HepG2 (cell line): Measurements from ENCODE around the gene IQCE. TPM values are rescaled to one million over a fixed set of nuclear protein-coding genes. Genes with fewer than 3 reads are reported as not detected.

Source experiments
- GATAD1 ChIP-seq: IDR thresholded peaks from 2 replicates; pipeline ENCODE4 v1.6.1; 2016; ENCODE audit warnings: missing genetic modification reagents, missing compliant biosample characterization
- HDAC1 ChIP-seq: sonication (generic); formaldehyde crosslinking; IDR thresholded peaks from 2 replicates; pipeline ENCODE4 v1.5.1; 2020; ENCODE audit warnings: mild to moderate bottlenecking, missing genetic modification reagents
- IKZF1 ChIP-seq: fragments of 450-650 bp; IDR thresholded peaks from 2 replicates; pipeline ENCODE4 v1.7.1; 2016
- MIER2 ChIP-seq: IDR thresholded peaks from 2 replicates; pipeline ENCODE4 v1.6.1; 2016; ENCODE audit warnings: missing biosample characterization, missing genetic modification reagents
- MIER3 ChIP-seq: IDR thresholded peaks from 2 replicates; pipeline ENCODE4 v1.6.1; 2016; ENCODE audit warnings: missing compliant biosample characterization, borderline replicate concordance
- SP4 ChIP-seq: sonication (generic); formaldehyde crosslinking; IDR thresholded peaks from 2 replicates; pipeline ENCODE4 v1.8.1; 2023; ENCODE audit warnings: mild to moderate bottlenecking, missing genetic modification reagents
- SSRP1 ChIP-seq: IDR thresholded peaks from 2 replicates; pipeline ENCODE4 v1.6.1; 2016; ENCODE audit warnings: control low read depth
- TOPORS ChIP-seq: sonication (generic); formaldehyde crosslinking; IDR thresholded peaks from 2 replicates; pipeline ENCODE4 v1.8.0; 2023; ENCODE audit warnings: mild to moderate bottlenecking, missing genetic modification reagents
- ZFAT ChIP-seq: sonication (generic); formaldehyde crosslinking; conservative IDR thresholded peaks from 2 replicates; pipeline ENCODE4 v1.8.1; 2023; ENCODE audit warnings: missing genetic modification reagents, inconsistent platforms
- ZNF557 ChIP-seq: sonication (generic); formaldehyde crosslinking; IDR thresholded peaks from 2 replicates; pipeline ENCODE4 v1.4.0; 2020; ENCODE audit warnings: missing genetic modification reagents
- ZSCAN25 ChIP-seq: sonication (generic); formaldehyde crosslinking; IDR thresholded peaks from 2 replicates; pipeline ENCODE4 v1.8.0; 2022; ENCODE audit warnings: mild to moderate bottlenecking, missing genetic modification reagents
- polyA plus RNA-seq, 8 experiments: library from polyadenylated mRNA; depleted of rRNA in 3 of 8; stranded (reverse) in 7 of 8; unstranded in 1 of 8; fragments of >200 nt; fragmentation: Illumina TruSeq in 4 of 8; extraction: Trizol in 4 of 8; gene quantifications; 2 replicates each; pipeline versions ENCODE4 v1.2.1 to v1.2.3, GENCODE V29; 2011 to 2016; ENCODE audit warnings: low read depth in 4 of 8, missing spikeins in 1 of 8, mixed read lengths in 1 of 8; ENCODE audit not compliant: insufficient read depth in 1 of 8
- total RNA-seq, 5 experiments: library from RNA; depleted of rRNA; stranded (reverse); fragments of >200 nt; fragmentation: Illumina TruSeq; extraction: Trizol; gene quantifications; 2 replicates each; pipeline ENCODE4 v1.2.3, GENCODE V29; 2016; ENCODE audit warnings: low read depth in 1 of 5
- TF ChIP-seq, protein P1 (sequence below): sonication (generic); formaldehyde crosslinking; IDR thresholded peaks from 2 replicates; pipeline ENCODE4 v1.4.0; 2020; ENCODE audit warnings: missing genetic modification reagents
- TF ChIP-seq, protein P2 (sequence below): sonication (generic); formaldehyde crosslinking; IDR thresholded peaks from 2 replicates; pipeline ENCODE4 v1.5.0; 2020; ENCODE audit warnings: missing genetic modification reagents
- TF ChIP-seq, protein P3 (sequence below): sonication (generic); formaldehyde crosslinking; IDR thresholded peaks from 2 replicates; pipeline ENCODE4 v1.4.0; 2020; ENCODE audit warnings: missing genetic modification reagents, borderline replicate concordance
- TF ChIP-seq, protein P4 (sequence below): sonication (generic); formaldehyde crosslinking; IDR thresholded peaks from 2 replicates; pipeline ENCODE4 v1.5.1; 2020; ENCODE audit warnings: mild to moderate bottlenecking, missing genetic modification reagents, borderline replicate concordance
- TF ChIP-seq, protein P5 (sequence below): sonication (generic); formaldehyde crosslinking; IDR thresholded peaks from 2 replicates; pipeline ENCODE4 v1.4.0; 2020; ENCODE audit warnings: missing genetic modification reagents

Gene IQCE
- total and polyA plus RNA-seq, 2 of the 13 experiments (the other 11 are each of a cell fraction or from before 2014, with no cell fraction given): 1.5 to 2.5 TPM

- TF ChIP-seq, protein P1, sequence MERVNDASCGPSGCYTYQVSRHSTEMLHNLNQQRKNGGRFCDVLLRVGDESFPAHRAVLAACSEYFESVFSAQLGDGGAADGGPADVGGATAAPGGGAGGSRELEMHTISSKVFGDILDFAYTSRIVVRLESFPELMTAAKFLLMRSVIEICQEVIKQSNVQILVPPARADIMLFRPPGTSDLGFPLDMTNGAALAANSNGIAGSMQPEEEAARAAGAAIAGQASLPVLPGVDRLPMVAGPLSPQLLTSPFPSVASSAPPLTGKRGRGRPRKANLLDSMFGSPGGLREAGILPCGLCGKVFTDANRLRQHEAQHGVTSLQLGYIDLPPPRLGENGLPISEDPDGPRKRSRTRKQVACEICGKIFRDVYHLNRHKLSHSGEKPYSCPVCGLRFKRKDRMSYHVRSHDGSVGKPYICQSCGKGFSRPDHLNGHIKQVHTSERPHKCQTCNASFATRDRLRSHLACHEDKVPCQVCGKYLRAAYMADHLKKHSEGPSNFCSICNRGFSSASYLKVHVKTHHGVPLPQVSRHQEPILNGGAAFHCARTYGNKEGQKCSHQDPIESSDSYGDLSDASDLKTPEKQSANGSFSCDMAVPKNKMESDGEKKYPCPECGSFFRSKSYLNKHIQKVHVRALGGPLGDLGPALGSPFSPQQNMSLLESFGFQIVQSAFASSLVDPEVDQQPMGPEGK: peak; percentile 92
- TF ChIP-seq MIER2 (CRISPR knock-in tag) (no peak; the same call in 1 of the 2 replicates), HDAC1 (CRISPR knock-in tag) (peak; percentile 92), TOPORS (CRISPR knock-in tag) (0 out of 2 replicates have a peak, but pooled peaks have one; percentile 22), SSRP1 (CRISPR knock-in tag) (no peak), SP4 (CRISPR knock-in tag) (peak; percentile 74; the same call in 1 of the 2 replicates), ZNF557 (CRISPR knock-in tag) (peak; percentile 59; the same call in 1 of the 2 replicates), ZSCAN25 (CRISPR knock-in tag) (peak; percentile 85), GATAD1 (peak; percentile 71; the same call in 1 of the 2 replicates), MIER3 (CRISPR knock-in tag) (peak; percentile 91; the same call in 1 of the 2 replicates), IKZF1 (no peak), ZFAT (CRISPR knock-in tag) (no peak)
- TF ChIP-seq, protein P2, sequence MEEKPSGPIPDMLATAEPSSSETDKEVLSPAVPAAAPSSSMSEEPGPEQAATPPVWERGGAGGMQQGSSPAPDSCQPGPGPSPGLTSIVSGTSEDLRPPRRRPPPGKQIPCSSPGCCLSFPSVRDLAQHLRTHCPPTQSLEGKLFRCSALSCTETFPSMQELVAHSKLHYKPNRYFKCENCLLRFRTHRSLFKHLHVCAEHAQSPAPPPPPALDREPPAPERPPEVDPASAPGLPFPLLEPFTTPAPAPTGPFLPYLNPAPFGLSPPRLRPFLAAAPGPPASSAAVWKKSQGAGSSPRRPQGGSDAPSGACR: peak; percentile 95
- TF ChIP-seq, protein P3, sequence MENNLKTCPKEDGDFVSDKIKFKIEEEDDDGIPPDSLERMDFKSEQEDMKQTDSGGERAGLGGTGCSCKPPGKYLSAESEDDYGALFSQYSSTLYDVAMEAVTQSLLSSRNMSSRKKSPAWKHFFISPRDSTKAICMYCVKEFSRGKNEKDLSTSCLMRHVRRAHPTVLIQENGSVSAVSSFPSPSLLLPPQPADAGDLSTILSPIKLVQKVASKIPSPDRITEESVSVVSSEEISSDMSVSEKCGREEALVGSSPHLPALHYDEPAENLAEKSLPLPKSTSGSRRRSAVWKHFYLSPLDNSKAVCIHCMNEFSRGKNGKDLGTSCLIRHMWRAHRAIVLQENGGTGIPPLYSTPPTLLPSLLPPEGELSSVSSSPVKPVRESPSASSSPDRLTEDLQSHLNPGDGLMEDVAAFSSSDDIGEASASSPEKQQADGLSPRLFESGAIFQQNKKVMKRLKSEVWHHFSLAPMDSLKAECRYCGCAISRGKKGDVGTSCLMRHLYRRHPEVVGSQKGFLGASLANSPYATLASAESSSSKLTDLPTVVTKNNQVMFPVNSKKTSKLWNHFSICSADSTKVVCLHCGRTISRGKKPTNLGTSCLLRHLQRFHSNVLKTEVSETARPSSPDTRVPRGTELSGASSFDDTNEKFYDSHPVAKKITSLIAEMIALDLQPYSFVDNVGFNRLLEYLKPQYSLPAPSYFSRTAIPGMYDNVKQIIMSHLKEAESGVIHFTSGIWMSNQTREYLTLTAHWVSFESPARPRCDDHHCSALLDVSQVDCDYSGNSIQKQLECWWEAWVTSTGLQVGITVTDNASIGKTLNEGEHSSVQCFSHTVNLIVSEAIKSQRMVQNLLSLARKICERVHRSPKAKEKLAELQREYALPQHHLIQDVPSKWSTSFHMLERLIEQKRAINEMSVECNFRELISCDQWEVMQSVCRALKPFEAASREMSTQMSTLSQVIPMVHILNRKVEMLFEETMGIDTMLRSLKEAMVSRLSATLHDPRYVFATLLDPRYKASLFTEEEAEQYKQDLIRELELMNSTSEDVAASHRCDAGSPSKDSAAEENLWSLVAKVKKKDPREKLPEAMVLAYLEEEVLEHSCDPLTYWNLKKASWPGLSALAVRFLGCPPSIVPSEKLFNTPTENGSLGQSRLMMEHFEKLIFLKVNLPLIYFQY: peak; percentile 99
- TF ChIP-seq, protein P4, sequence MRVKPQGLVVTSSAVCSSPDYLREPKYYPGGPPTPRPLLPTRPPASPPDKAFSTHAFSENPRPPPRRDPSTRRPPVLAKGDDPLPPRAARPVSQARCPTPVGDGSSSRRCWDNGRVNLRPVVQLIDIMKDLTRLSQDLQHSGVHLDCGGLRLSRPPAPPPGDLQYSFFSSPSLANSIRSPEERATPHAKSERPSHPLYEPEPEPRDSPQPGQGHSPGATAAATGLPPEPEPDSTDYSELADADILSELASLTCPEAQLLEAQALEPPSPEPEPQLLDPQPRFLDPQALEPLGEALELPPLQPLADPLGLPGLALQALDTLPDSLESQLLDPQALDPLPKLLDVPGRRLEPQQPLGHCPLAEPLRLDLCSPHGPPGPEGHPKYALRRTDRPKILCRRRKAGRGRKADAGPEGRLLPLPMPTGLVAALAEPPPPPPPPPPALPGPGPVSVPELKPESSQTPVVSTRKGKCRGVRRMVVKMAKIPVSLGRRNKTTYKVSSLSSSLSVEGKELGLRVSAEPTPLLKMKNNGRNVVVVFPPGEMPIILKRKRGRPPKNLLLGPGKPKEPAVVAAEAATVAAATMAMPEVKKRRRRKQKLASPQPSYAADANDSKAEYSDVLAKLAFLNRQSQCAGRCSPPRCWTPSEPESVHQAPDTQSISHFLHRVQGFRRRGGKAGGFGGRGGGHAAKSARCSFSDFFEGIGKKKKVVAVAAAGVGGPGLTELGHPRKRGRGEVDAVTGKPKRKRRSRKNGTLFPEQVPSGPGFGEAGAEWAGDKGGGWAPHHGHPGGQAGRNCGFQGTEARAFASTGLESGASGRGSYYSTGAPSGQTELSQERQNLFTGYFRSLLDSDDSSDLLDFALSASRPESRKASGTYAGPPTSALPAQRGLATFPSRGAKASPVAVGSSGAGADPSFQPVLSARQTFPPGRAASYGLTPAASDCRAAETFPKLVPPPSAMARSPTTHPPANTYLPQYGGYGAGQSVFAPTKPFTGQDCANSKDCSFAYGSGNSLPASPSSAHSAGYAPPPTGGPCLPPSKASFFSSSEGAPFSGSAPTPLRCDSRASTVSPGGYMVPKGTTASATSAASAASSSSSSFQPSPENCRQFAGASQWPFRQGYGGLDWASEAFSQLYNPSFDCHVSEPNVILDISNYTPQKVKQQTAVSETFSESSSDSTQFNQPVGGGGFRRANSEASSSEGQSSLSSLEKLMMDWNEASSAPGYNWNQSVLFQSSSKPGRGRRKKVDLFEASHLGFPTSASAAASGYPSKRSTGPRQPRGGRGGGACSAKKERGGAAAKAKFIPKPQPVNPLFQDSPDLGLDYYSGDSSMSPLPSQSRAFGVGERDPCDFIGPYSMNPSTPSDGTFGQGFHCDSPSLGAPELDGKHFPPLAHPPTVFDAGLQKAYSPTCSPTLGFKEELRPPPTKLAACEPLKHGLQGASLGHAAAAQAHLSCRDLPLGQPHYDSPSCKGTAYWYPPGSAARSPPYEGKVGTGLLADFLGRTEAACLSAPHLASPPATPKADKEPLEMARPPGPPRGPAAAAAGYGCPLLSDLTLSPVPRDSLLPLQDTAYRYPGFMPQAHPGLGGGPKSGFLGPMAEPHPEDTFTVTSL: peak; percentile 56; the same call in 1 of the 2 replicates
- TF ChIP-seq, protein P5, sequence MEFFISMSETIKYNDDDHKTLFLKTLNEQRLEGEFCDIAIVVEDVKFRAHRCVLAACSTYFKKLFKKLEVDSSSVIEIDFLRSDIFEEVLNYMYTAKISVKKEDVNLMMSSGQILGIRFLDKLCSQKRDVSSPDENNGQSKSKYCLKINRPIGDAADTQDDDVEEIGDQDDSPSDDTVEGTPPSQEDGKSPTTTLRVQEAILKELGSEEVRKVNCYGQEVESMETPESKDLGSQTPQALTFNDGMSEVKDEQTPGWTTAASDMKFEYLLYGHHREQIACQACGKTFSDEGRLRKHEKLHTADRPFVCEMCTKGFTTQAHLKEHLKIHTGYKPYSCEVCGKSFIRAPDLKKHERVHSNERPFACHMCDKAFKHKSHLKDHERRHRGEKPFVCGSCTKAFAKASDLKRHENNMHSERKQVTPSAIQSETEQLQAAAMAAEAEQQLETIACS (CRISPR knock-in tag): no peak; the same call in 1 of the 2 replicates
These were observed 104.5 kb downstream of the IQCE start (continued) for GRCh38 chr7:2663121-2663886.
